H1 (cell line): ENCODE measurements around the gene DMAC2L.

Experiments
- CHD2 ChIP-seq: IDR thresholded peaks from 2 replicates; pipeline ENCODE4 v1.6.1; 2012; ENCODE audit warnings: low read length, improper control_type of control experiment
- EZH2 ChIP-seq: fragments of 200-600 bp; sonication (generic); IDR thresholded peaks from 2 replicates; pipeline ENCODE4 v1.7.1; 2012; ENCODE audit warnings: low read depth, mild to moderate bottlenecking, moderate library complexity, low read length, inconsistent platforms; ENCODE audit not compliant: severe bottlenecking
- JUN ChIP-seq: IDR thresholded peaks from 2 replicates; pipeline ENCODE4 v1.6.1; 2011; ENCODE audit warnings: low read depth, mild to moderate bottlenecking, improper control_type of control experiment, low read length
- POLR2A ChIP-seq, 2 experiments: IDR thresholded peaks; 1 replicate in 1 of 2; 2 replicates in 1 of 2; pipeline ENCODE4 v1.6.1; 2011; ENCODE audit warnings: low read depth in 2 of 2, low read length in 2 of 2, mild to moderate bottlenecking in 2 of 2; ENCODE audit errors: control extremely low read depth in 1 of 2
- POLR2AphosphoS5 ChIP-seq: IDR thresholded peaks from 2 replicates; pipeline ENCODE4 v1.6.1; 2011; ENCODE audit warnings: low read depth, low read length
- TF ChIP-seq, protein P1 (sequence below), 3 experiments: IDR thresholded peaks; 1 replicate in 2 of 3; 2 replicates in 1 of 3; pipeline versions ENCODE4 v1.5.1 to v1.6.1; 2011; ENCODE audit warnings: low read length in 3 of 3, mild to moderate bottlenecking in 3 of 3, inconsistent platforms in 2 of 3, low read depth in 1 of 3, moderate library complexity in 1 of 3; ENCODE audit not compliant: insufficient read depth in 1 of 3; ENCODE audit errors: control extremely low read depth in 1 of 3
- TF ChIP-seq, protein P2 (sequence below): IDR thresholded peaks from 2 replicates; pipeline ENCODE4 v1.6.1; 2012; ENCODE audit warnings: inconsistent platforms
- TF ChIP-seq, protein P3 (sequence below): IDR thresholded peaks from 2 replicates; pipeline ENCODE4 v1.6.1; 2012; ENCODE audit warnings: low read length, inconsistent platforms

DNA sequence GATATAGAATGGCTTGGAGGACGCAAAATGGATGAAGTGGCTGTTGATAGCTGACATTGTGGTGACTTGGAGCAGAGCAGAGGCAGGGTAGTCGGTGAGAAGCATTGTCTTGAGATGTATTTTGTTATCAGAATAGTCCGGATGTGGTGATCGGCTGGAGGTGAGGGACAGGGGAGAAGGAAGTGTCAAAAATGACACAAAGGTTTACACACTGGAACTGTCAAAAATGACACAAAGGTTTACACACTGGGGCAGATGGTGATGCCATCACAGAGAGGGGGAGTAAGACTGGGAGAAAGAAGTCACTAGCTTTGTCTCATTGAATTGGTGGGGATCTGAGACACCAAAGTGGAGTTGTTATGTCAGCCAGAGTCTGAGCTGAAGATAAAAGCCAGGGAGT is 54.5 kb downstream of the DMAC2L start:
- TF ChIP-seq POLR2A (IDR thresholded peaks at IDR 0.05; ENCODE audit: control extremely low read depth in 1 of 2, low read depth in 2 of 2, low read length in 2 of 2): no peak
- TF ChIP-seq, protein P1, sequence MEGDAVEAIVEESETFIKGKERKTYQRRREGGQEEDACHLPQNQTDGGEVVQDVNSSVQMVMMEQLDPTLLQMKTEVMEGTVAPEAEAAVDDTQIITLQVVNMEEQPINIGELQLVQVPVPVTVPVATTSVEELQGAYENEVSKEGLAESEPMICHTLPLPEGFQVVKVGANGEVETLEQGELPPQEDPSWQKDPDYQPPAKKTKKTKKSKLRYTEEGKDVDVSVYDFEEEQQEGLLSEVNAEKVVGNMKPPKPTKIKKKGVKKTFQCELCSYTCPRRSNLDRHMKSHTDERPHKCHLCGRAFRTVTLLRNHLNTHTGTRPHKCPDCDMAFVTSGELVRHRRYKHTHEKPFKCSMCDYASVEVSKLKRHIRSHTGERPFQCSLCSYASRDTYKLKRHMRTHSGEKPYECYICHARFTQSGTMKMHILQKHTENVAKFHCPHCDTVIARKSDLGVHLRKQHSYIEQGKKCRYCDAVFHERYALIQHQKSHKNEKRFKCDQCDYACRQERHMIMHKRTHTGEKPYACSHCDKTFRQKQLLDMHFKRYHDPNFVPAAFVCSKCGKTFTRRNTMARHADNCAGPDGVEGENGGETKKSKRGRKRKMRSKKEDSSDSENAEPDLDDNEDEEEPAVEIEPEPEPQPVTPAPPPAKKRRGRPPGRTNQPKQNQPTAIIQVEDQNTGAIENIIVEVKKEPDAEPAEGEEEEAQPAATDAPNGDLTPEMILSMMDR (IDR thresholded peaks at IDR 0.05; ENCODE audit: control extremely low read depth in 1 of 3, insufficient read depth in 1 of 3, low read depth in 1 of 3, low read length in 3 of 3): no peak
- TF ChIP-seq POLR2AphosphoS5: no peak
- no peak for TF ChIP-seq JUN
- TF ChIP-seq, protein P2, sequence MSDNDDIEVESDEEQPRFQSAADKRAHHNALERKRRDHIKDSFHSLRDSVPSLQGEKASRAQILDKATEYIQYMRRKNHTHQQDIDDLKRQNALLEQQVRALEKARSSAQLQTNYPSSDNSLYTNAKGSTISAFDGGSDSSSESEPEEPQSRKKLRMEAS: no peak
- no peak for TF ChIP-seq EZH2
- no peak for TF ChIP-seq CHD2
- TF ChIP-seq, protein P3, sequence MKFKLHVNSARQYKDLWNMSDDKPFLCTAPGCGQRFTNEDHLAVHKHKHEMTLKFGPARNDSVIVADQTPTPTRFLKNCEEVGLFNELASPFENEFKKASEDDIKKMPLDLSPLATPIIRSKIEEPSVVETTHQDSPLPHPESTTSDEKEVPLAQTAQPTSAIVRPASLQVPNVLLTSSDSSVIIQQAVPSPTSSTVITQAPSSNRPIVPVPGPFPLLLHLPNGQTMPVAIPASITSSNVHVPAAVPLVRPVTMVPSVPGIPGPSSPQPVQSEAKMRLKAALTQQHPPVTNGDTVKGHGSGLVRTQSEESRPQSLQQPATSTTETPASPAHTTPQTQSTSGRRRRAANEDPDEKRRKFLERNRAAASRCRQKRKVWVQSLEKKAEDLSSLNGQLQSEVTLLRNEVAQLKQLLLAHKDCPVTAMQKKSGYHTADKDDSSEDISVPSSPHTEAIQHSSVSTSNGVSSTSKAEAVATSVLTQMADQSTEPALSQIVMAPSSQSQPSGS: no peak
